ENCODE results near the gene RPS8.
"Not testable (repeated sequence)": the region's sequence is repeated elsewhere in the genome, so short reads cannot be mapped to it uniquely, and the experiment has no call there.

DNA sequence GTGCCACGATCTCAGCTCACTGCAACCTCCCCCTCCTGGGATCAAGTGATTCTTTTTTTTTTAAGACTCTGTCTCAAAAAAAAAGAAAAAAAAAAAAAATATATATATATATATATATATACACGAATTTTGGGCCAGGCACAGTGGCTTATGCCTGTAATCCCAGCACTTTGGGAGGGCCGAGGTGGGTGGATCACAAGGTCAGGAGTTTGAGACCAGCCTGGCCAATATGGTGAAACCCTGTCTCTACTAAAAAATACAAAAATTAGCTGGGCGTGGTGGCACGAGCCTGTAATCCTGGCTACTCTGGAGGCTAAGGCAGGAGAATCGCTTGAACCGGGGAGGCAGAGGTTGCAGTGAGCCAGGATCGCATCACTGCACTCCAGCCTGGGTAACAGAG is 22.5 kb downstream of the RPS8 start:
- TF ChIP-seq, protein P1, sequence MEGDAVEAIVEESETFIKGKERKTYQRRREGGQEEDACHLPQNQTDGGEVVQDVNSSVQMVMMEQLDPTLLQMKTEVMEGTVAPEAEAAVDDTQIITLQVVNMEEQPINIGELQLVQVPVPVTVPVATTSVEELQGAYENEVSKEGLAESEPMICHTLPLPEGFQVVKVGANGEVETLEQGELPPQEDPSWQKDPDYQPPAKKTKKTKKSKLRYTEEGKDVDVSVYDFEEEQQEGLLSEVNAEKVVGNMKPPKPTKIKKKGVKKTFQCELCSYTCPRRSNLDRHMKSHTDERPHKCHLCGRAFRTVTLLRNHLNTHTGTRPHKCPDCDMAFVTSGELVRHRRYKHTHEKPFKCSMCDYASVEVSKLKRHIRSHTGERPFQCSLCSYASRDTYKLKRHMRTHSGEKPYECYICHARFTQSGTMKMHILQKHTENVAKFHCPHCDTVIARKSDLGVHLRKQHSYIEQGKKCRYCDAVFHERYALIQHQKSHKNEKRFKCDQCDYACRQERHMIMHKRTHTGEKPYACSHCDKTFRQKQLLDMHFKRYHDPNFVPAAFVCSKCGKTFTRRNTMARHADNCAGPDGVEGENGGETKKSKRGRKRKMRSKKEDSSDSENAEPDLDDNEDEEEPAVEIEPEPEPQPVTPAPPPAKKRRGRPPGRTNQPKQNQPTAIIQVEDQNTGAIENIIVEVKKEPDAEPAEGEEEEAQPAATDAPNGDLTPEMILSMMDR (IDR thresholded peaks at IDR 0.05; ENCODE audit: low read depth, low read length): not testable (repeated sequence)
- TF ChIP-seq POLR2A (IDR thresholded peaks at IDR 0.05; ENCODE audit: extremely low read depth, insufficient read length): not testable (repeated sequence)
- TF ChIP-seq, protein P2, sequence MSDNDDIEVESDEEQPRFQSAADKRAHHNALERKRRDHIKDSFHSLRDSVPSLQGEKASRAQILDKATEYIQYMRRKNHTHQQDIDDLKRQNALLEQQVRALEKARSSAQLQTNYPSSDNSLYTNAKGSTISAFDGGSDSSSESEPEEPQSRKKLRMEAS (IDR thresholded peaks at IDR 0.05; ENCODE audit: low read depth, low read length): not testable (repeated sequence)
